CD4-positive, alpha-beta T cell (primary cell): ENCODE results near the gene ADAMTS3. TPM values are rescaled to one million over a fixed set of nuclear protein-coding genes. Genes with fewer than 3 reads are reported as not detected.

Experiments used
- ATAC-seq: fragments of 200-7000 bp; cut with Tn5 transposase; one replicate; pipeline ENCODE4 v1.10.0; 2022; ENCODE audit warnings: mild to moderate bottlenecking; ENCODE audit not compliant: poor library complexity
- CTCF ChIA-PET: fragments of 350-600 bp; sonication (Branson Sonifier 250); formaldehyde crosslinking; loops from one replicate; lab custom pipeline; 2021; ENCODE audit warnings: antibody characterized with exemption, inconsistent platforms; lab: Charles Lee
- POLR2A ChIA-PET: fragments of 350-600 bp; sonication (Branson Sonifier 250); formaldehyde crosslinking; loops from one replicate; lab custom pipeline; 2021; ENCODE audit warnings: antibody characterized with exemption, inconsistent platforms; lab: Charles Lee
- DNase-seq, 14 experiments: peaks; one replicate each; pipeline ENCODE4 v3.0.0-alpha.2; 2013 to 2020; ENCODE audit warnings: mixed read lengths in 2 of 14
- H3K27ac ChIP-seq, 2 donors: one replicate each; pipeline versions ENCODE4 v1.5.1 to v1.7.0; 2013; ENCODE audit warnings: low read length in 2 of 2, low read depth in 1 of 2, mild to moderate bottlenecking in 1 of 2
- H3K27me3 ChIP-seq, 2 experiments: 1 replicate in 1 of 2; 2 replicates in 1 of 2; pipeline versions ENCODE4 v1.6.1 to v1.7.0; 2013; ENCODE audit warnings: low read length in 2 of 2, control low read depth in 1 of 2, mild to moderate bottlenecking in 1 of 2, moderate library complexity in 1 of 2; ENCODE audit not compliant: insufficient read depth in 2 of 2, control insufficient read depth in 1 of 2
- H3K36me3 ChIP-seq: one replicate; pipeline ENCODE4 v1.6.1; 2013; ENCODE audit warnings: low read length, control low read depth; ENCODE audit not compliant: insufficient read depth
- H3K4me1 ChIP-seq: one replicate; pipeline ENCODE4 v1.6.1; 2013; ENCODE audit warnings: low read length, control low read depth; ENCODE audit not compliant: insufficient read depth
- H3K4me3 ChIP-seq: one replicate; pipeline ENCODE4 v1.5.1; 2013; ENCODE audit warnings: mild to moderate bottlenecking, low read length, moderate library complexity
- H3K9me3 ChIP-seq, 2 experiments: 1 replicate in 1 of 2; 2 replicates in 1 of 2; pipeline versions ENCODE4 v1.6.1 to v1.7.0; 2013; ENCODE audit warnings: low read length in 2 of 2, mild to moderate bottlenecking in 2 of 2, control low read depth in 1 of 2, moderate library complexity in 1 of 2; ENCODE audit not compliant: control insufficient read depth in 1 of 2, insufficient read depth in 1 of 2
- H3K27ac Mint-ChIP-seq: one replicate; pipeline ENCODE4 v1.8.0; 2020; ENCODE audit warnings: mixed read lengths
- H3K27me3 Mint-ChIP-seq: one replicate; pipeline ENCODE4 v1.8.0; 2021; ENCODE audit warnings: mixed read lengths
- H3K36me3 Mint-ChIP-seq: one replicate; pipeline ENCODE4 v1.8.0; 2021; ENCODE audit warnings: low read depth, mixed read lengths
- H3K4me1 Mint-ChIP-seq: one replicate; pipeline ENCODE4 v1.8.0; 2021; ENCODE audit warnings: low read depth, mixed read lengths
- H3K4me3 Mint-ChIP-seq: one replicate; pipeline ENCODE4 v1.8.0; 2020; ENCODE audit warnings: mild to moderate bottlenecking, mixed read lengths
- H3K9me3 Mint-ChIP-seq: one replicate; pipeline ENCODE4 v1.8.0; 2020; ENCODE audit warnings: mixed read lengths
- intact Hi-C, 2 experiments: fragments of 100-400 bp; cut with DNase I in 1 of 2; cut with micrococcal nuclease in 1 of 2; formaldehyde crosslinking; loops; one replicate each; pipeline versions ENCODE4 v1.15.1 to v1.9.0; 2023 to 2025; cut with DNase I, micrococcal nuclease
- total RNA-seq, 174 experiments: library from RNA in 2 of 174; stranded (reverse) in 2 of 174; gene quantifications; one replicate each; pipeline ENCODE4 v1.2.3 and lab custom pipeline; 2021 to 2026
- TF ChIP-seq, protein P1 (sequence below): fragments of 200-600 bp; IDR thresholded peaks from one replicate; pipeline ENCODE4 v1.8.0; 2022; ENCODE audit warnings: antibody characterized with exemption, mild to moderate bottlenecking

The ADAMTS3 gene
- total RNA-seq, 2 experiments from 2014 or later = not detected

DNA sequence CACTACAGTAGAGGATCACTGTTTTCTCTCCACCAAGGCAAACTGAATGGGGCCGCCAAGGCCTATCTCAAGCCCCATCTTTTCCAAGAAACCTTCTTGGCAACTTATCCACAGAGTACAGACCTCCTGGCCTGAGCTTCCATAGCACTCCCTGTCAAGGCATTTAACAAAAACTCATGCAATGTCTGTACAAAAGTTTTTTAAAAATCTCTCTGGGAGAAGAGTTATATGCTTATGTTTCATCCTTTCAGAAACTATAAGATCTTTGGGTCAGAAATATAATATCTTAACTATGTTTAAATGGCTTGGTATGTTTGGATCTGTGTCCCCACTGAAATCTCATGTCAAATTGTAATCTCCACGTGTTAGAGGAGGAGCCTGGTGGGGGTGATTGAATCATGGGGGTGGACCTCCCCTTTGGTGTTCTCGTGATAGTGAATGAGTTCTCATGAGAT is 13.6 kb downstream of the ADAMTS3 start:
- TF ChIP-seq, protein P1, sequence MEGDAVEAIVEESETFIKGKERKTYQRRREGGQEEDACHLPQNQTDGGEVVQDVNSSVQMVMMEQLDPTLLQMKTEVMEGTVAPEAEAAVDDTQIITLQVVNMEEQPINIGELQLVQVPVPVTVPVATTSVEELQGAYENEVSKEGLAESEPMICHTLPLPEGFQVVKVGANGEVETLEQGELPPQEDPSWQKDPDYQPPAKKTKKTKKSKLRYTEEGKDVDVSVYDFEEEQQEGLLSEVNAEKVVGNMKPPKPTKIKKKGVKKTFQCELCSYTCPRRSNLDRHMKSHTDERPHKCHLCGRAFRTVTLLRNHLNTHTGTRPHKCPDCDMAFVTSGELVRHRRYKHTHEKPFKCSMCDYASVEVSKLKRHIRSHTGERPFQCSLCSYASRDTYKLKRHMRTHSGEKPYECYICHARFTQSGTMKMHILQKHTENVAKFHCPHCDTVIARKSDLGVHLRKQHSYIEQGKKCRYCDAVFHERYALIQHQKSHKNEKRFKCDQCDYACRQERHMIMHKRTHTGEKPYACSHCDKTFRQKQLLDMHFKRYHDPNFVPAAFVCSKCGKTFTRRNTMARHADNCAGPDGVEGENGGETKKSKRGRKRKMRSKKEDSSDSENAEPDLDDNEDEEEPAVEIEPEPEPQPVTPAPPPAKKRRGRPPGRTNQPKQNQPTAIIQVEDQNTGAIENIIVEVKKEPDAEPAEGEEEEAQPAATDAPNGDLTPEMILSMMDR = no peak
- Histone ChIP-seq H3K36me3 (no peaks in the 10 kb centered on the region), H3K27me3 (peaks cover 0 to 5% of the 10 kb centered on the region in 2 experiments), H3K4me3 (no peak overlapping the region), H3K27ac (no peak overlapping the region), H3K9me3 (no peaks in the 10 kb centered on the region), H3K4me1 (no peaks in the 10 kb centered on the region)
- DNase-seq (no peak), ATAC-seq (no peak)
- H3K27me3 Mint-ChIP-seq = peaks cover 3% of the 10 kb centered on the region
- intact Hi-C loops = no loop called here
- no peaks in the 10 kb centered on the region for H3K36me3 Mint-ChIP-seq
- no peaks in the 10 kb centered on the region for H3K9me3 Mint-ChIP-seq
- ChIA-PET POLR2A (no interaction called here), CTCF (no interaction called here)
- H3K27ac Mint-ChIP-seq = no peak overlapping the region
- H3K4me1 Mint-ChIP-seq = no peaks in the 10 kb centered on the region
- no peak overlapping the region for H3K4me3 Mint-ChIP-seq

DNA sequence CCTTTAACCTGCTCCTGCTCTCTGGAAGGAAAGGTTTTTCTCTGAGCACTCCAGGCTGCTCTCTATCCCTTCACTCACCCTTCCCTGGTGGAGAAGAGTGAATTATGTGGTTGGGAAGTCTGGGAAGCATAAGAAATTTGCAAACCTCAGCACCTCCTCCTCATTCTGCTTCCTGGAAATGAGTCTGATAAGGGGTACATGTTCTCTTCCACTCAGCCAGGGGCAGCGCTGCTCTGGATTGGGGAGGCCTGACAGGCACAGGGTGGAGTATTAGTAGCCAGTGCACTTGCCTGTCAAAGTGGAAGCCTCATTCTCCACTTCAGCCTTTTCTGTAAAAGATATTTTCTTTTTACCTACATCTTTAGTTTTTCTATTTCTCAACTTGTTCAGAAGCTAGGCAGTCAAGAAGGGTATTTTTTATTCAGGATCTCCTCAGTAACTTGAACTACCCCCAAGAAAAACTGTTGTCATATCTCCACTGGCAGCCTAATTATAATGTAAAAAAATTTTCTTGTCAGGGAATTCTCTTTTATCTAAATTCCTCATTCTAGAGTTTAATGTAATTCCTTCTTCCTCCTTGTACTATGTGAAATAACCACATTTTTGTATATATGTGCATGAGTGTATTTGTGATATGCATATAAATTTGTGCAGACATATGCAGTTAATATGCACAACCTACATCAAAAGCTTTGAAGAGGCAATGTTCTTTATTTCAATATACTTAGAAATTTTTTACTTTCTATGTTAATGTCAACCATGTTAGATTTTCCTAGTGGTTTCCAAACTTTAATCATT is 15.3 kb downstream of the ADAMTS3 start:
- no peak overlapping the region for H3K27ac Mint-ChIP-seq
- H3K4me1 Mint-ChIP-seq = no peaks in the 10 kb centered on the region
- no peaks in the 10 kb centered on the region for H3K9me3 Mint-ChIP-seq
- peaks cover 0 to 5% of the 10 kb centered on the region in 2 experiments for H3K27me3 ChIP-seq
- DNase-seq = no peak
- no peaks in the 10 kb centered on the region for H3K27me3 Mint-ChIP-seq
- H3K36me3 Mint-ChIP-seq = no peaks in the 10 kb centered on the region
- TF ChIP-seq, protein P1 = no peak
- POLR2A ChIA-PET = no interaction called here
- H3K27ac ChIP-seq = no peak overlapping the region
- no peak for ATAC-seq
- no peaks in the 10 kb centered on the region for H3K9me3 ChIP-seq
- H3K4me3 Mint-ChIP-seq = no peak overlapping the region
- H3K36me3 ChIP-seq = no peaks in the 10 kb centered on the region
- H3K4me3 ChIP-seq = no peak overlapping the region
- intact Hi-C loops = no loop called here
- CTCF ChIA-PET = no interaction called here
- no peaks in the 10 kb centered on the region for H3K4me1 ChIP-seq

DNA sequence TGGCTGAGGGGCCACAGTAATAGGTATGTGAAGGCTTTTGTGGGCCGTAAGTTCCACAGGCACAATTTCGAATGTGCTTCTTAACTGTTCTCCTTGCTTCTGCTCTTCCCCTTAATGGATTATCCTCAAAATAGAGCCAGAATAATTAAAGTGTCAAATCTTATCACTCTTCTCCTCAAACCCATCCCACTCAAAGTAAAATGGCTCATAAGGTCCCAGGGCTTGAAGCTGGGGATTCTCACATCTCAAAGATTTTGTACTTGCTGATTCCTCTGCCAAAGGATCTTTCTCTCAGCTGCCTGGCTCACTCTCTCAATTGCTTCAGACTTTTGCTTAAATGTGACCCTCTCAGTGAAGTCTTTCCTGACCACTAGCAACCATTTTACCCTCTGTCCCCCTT is 16.6 kb downstream of the ADAMTS3 start:
- TF ChIP-seq, protein P1 = no peak
- no peak overlapping the region for H3K27ac ChIP-seq
- H3K27ac Mint-ChIP-seq = no peak overlapping the region
- no peaks in the 10 kb centered on the region for H3K4me1 Mint-ChIP-seq
- no peaks in the 10 kb centered on the region for H3K36me3 Mint-ChIP-seq
- CTCF ChIA-PET = no interaction called here
- POLR2A ChIA-PET = no interaction called here
- no peak overlapping the region for H3K4me3 Mint-ChIP-seq
- no peak overlapping the region for H3K4me3 ChIP-seq
- DNase-seq = no peak
- H3K9me3 Mint-ChIP-seq = no peaks in the 10 kb centered on the region
- H3K4me1 ChIP-seq = no peaks in the 10 kb centered on the region
- no peaks in the 10 kb centered on the region for H3K9me3 ChIP-seq
- no peaks in the 10 kb centered on the region for H3K27me3 Mint-ChIP-seq
- intact Hi-C loops = loop anchor here in 1 of 2 experiments (1.0 kb wide), 1 partner anchor 8 kb away; no protein-coding TSS in a partner anchor
- H3K36me3 ChIP-seq = no peaks in the 10 kb centered on the region
- peaks cover 0 to 5% of the 10 kb centered on the region in 2 experiments for H3K27me3 ChIP-seq
- ATAC-seq = no peak
